Measurements from ENCODE around the gene KCTD3.

KCTD3 gene

GRCh38 chr1:215566556-215567490 is at the start of gene KCTD3:
Gene KCTD3, plus strand, starts transcription at chr1:215567304. Its CDS starts 382 bp downstream, at chr1:215567686.
- peak; percentile 71 for DNase-seq

- DNase-seq = no peak
Measured at GRCh38 chr1:215517441-215517891, 49.6 kb upstream of the KCTD3 start.

GRCh38 chr1:215518594-215518993 is 48.5 kb upstream of the KCTD3 start:
- DNase-seq = no peak

- DNase-seq = no peak
Measured at GRCh38 chr1:215521279-215521678, 45.8 kb upstream of the KCTD3 start.

- no peak for DNase-seq
Measured at GRCh38 chr1:215523128-215523861, 43.8 kb upstream of the KCTD3 start.

- peak; percentile 15 for DNase-seq
Measured at GRCh38 chr1:215523906-215524305, 43.2 kb upstream of the KCTD3 start.

GRCh38 chr1:215526147-215526845 is 40.8 kb upstream of the KCTD3 start:
- peak; percentile 71 for DNase-seq

- no peak for DNase-seq
Measured at GRCh38 chr1:215526846-215527151, 40.3 kb upstream of the KCTD3 start.

- DNase-seq = no peak
Measured at GRCh38 chr1:215529111-215529510, 38.0 kb upstream of the KCTD3 start.

- no peak for DNase-seq
Measured at GRCh38 chr1:215529571-215529970, 37.5 kb upstream of the KCTD3 start.

- DNase-seq = peak; percentile 58
Measured at GRCh38 chr1:215530401-215530984, 36.6 kb upstream of the KCTD3 start.

GRCh38 chr1:215539803-215540570 is 27.1 kb upstream of the KCTD3 start:
- no peak for DNase-seq

GRCh38 chr1:215542301-215542700 is 24.8 kb upstream of the KCTD3 start:
- no peak for DNase-seq

- DNase-seq = peak; percentile 50
Measured at GRCh38 chr1:215543191-215543606, 23.9 kb upstream of the KCTD3 start.

- no peak for DNase-seq
Measured at GRCh38 chr1:215543806-215544205, 23.3 kb upstream of the KCTD3 start.

GRCh38 chr1:215544566-215544965 is 22.5 kb upstream of the KCTD3 start:
- DNase-seq = no peak

- DNase-seq = no peak
Measured at GRCh38 chr1:215545096-215545495, 22.0 kb upstream of the KCTD3 start.

- DNase-seq = no peak
Measured at GRCh38 chr1:215547011-215547410, 20.1 kb upstream of the KCTD3 start.

GRCh38 chr1:215551806-215552205 is 15.3 kb upstream of the KCTD3 start:
- DNase-seq = no peak

GRCh38 chr1:215554865-215555264 is 12.2 kb upstream of the KCTD3 start:
- DNase-seq = no peak

- DNase-seq = no peak
Measured at GRCh38 chr1:215555531-215555930, 11.6 kb upstream of the KCTD3 start.

- DNase-seq = no peak
Measured at GRCh38 chr1:215556996-215557395, 10.1 kb upstream of the KCTD3 start.

All from suppressor macrophage treated with lipopolysaccharide for 4 hours (primary cell).